NCI-H2029 (cell line): ENCODE results near the gene ANKRD66.
"Not testable (repeated sequence)": the region's sequence is repeated elsewhere in the genome, so short reads cannot be mapped to it uniquely, and the experiment has no call there.

Experiments
- DNase-seq: peaks from one replicate; lab custom pipeline; 2025; lab: John Stamatoyannopoulos, UW

Gene ANKRD66

DNA sequence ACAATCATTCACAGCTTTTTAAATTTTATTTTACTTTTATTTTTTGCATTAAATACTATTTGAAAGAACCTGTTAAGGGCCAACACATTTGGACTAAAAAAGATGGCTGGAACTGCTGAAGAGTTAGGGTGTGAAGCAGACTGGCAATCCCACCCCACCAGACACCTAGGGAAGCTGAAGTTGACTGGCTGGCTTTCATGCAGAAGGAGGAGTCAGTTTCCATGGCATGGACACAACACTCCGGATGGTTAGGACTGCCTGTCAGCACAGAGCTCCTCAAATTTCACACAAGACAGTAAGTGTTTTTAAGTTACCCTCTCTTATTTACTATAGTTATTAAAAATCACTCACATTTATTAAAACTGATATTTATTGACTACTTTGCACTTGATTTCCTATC, at the start of gene ANKRD66:
ANKRD66 (plus strand) TSS at position 238 of the 400 bp plus-strand sequence. CDS start 5,016 bp downstream, outside the sequence.
- no peak for DNase-seq

- DNase-seq: no peak
Measured at GRCh38 chr6:46699970-46700369, 46.8 kb upstream of the ANKRD66 start.

GRCh38 chr6:46704562-46704961, 42.2 kb upstream of the ANKRD66 start:
- no peak for DNase-seq

GRCh38 chr6:46706464-46706863, 40.3 kb upstream of the ANKRD66 start:
- DNase-seq: no peak

DNA sequence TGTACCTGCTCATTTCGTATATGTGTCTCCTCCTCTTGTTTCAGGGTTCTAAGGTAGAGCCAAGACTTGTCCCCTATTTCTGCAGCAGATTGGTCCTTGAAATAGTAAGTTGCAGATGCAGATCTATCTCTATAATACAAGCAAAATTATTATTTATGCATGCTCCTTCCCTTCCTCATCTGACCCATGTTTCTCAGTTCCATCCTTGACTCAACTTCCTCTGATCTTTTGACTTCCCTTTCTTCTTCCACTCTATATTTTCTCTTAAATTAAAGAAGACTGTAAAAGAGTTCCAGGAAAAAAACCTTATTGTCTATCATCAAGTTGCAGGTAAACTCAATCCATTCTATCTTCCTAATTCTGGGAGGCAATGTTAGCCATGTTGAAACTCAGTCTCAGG, 35.2 kb upstream of the ANKRD66 start:
- no peak for DNase-seq

- no peak for DNase-seq
Measured at GRCh38 chr6:46715141-46715540, 31.6 kb upstream of the ANKRD66 start.

DNA sequence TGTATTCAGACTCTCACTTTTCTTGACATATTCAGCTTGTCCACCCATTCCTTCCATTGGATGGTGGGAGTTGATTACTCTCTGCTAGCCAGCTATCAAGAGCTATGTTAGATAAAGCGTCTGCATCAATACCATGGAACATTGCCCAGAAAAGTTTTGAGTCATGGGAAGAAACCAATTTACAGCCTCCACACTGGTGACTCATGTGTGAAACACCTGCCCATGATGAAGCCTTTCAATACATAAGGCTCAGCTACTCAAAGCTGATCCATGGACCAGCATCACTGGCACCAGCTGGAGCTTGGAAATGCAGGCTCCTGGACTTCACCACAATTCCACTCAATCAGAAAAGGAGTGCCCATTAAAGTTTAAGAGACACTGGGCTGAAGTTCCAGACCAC, 27.6 kb upstream of the ANKRD66 start:
- no peak for DNase-seq

- no peak for DNase-seq
Measured at GRCh38 chr6:46720401-46720800, 26.3 kb upstream of the ANKRD66 start.

DNA sequence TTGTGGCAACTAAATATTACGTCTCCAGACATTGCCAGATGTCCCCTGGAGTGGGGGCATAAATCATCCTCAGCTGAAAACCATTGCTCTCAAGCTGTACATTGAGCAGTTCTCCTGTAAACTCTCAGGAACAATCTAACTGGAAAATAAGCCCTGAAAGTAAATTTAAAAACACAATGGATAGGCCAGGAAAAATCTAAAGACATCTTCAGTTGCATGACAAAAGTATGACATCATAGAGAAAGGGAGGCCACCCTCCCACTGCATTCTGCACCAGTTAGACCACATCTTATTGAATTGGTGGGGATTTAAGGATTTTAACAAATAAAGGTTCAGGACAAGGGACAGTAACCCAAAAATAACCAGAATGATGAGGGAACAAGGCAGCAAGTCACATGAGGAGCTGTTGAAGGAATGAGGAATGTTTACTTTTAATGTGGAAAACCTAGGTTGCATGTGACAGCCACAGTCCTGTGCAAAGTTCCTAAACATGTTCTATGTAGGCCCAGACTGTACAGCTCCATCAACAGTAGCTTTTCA, 16.9 kb upstream of the ANKRD66 start:
- DNase-seq: no peak

DNA sequence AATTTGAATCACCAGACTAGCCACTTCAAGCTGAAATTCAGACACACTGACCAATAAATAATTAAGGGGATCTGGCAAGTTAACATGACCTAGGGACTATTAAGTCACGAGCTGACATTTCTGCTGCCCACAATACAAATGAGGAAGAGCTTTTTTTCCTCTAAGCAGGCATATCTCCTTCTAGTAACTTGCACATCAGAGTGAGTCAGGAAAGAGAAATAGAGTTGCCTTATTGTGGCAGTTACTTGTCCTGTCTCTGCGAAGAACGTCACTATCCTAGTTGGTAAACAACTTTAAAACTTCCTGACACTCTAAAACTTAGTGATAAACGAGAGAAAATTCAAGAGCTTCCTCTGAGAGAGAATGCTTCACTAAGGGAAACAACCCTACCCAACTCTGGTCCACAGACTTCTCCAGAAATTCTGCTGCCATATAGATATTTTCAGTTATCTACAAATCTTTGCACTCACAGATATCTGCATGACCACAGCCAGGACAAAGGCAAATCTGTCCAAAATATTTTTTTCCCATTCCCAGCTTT, 15.7 kb upstream of the ANKRD66 start:
- no peak for DNase-seq

GRCh38 chr6:46733341-46733801, 13.4 kb upstream of the ANKRD66 start:
- DNase-seq: no peak

DNA sequence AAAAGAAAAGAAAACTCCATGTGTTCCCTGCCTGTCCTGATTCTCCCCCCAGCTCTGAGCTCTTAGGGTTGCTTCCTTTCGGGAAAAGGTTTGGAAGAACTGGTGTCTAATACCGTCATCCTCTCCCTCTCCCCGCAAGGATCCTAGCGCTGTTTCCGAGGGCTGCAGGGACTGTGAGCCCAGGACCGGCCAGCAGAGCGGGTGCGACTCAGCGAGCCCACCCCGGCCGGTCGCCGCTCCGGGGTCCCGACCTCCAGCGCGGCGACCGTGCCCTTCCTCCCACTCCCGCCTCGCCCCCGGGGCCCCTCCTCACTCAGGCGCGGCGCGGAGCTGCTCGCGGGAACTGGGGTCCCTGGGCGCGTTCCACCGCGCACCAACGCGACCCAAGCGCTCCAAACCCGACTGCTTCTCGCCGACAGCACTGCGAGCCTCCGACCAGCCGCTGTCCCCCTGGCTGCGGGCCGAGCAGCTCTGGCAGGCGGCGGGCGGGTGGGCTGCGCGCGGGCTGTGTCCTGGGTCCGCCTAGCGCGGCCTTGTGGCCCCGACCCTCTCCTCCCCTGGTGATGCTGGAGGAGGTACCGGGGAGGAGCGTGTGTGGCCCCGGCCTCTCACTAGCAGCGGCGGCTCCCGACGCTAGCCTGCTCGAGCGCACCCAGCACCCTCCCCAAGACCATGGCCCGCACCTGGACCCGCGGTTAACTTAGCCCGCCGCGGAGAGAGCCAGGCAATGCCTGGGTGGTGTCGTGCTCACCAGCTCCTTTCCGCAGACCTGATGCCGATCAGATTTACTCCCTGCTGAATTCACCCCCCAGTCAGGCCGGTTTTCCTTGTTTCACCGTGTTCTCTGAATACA, 11.6 kb upstream of the ANKRD66 start, which contains the start of gene PLA2G7:
PLA2G7 (minus strand) TSS at position 509 of the 853 bp plus-strand sequence. CDS start 12,484 bp downstream, outside the sequence.
- no peak for DNase-seq

GRCh38 chr6:46735720-46736031, 11.1 kb upstream of the ANKRD66 start:
- DNase-seq: no peak

DNA sequence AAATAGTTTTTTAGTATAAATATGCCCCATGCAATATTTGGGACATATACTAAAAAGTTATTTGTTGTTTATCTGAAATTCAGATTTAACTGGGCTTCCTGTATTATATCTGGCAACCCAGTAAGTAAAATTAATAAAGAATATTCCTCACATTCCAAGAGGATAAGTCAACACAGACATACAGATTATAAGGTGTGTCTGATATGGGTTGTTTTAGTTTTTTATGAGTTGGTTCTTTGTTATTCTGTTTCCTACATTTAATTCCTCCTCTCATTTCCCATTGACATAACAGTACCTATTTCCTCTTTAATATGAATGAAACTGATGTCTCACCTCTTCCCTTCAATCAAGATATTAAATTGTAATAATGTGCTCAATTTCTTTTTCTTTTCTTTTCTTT, 9.8 kb upstream of the ANKRD66 start:
- no peak for DNase-seq

GRCh38 chr6:46741482-46741881, 5.3 kb upstream of the ANKRD66 start:
- DNase-seq: no peak

- DNase-seq: no peak
Measured at GRCh38 chr6:46741910-46742309, 4.8 kb upstream of the ANKRD66 start.

- no peak for DNase-seq
Measured at GRCh38 chr6:46743425-46744158, 3.1 kb upstream of the ANKRD66 start.

GRCh38 chr6:46744159-46744725, 2.5 kb upstream of the ANKRD66 start:
- not testable (repeated sequence) for DNase-seq

DNA sequence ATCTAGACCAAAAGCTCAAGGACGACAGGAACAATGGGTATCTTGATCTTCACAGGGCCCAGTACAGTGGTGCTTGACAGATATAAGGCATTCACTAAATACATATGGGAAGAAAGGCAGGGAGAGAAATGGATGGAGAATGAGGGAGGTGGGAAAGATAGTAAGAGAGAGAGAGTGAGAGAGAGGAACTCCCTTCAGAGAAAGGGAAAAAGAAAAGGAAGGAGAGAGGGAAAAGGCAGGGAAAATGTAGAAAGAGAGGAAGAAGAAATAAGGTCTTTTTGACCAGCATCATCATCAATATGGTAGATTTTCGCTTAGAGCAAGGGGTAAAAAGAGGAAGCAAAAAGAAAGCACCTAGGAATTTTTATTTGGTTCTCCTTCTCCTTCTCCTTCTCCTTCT, 760 bp upstream of the ANKRD66 start:
- DNase-seq: no peak

GRCh38 chr6:46748940-46749503, 2.3 kb downstream of the ANKRD66 start:
- DNase-seq: no peak

GRCh38 chr6:46749731-46750130, 3.0 kb downstream of the ANKRD66 start:
- no peak for DNase-seq

GRCh38 chr6:46751658-46752057, 4.9 kb downstream of the ANKRD66 start:
- no peak for DNase-seq
